Measurements from ENCODE around the gene SETD1A. TPM values are rescaled to one million over a fixed set of nuclear protein-coding genes. Genes with fewer than 3 reads are reported as not detected.

Gene SETD1A
- total RNA-seq, 6 experiments from 2014 or later: 3.7 to 7.4 (median 6.9) TPM

GRCh38 chr16:31003744-31004143 lies 46.2 kb downstream of the SETD1A start:
- Histone ChIP-seq H3K27ac (no peak overlapping the region), H3K27me3 (no peaks in the 10 kb centered on the region), H3K4me1 (peaks cover 0 to 29% (median 11%) of the 10 kb centered on the region in 4 donors), H3K36me3 (no peaks in the 10 kb centered on the region), H3K4me3 (no peak overlapping the region), H3K9me3 (no peaks in the 10 kb centered on the region)
- DNase-seq (no peak), ATAC-seq (no peak)
- TF ChIP-seq POLR2A (IDR thresholded peaks at IDR 0.05) (no peak), CTCF (IDR thresholded peaks at IDR 0.05) (no peak)
- WGBS (ENCODE audit: insufficient coverage, low coverage, low lambda C conversion rate, missing lambda C conversion rate): 86% methylated on average over 5 of the region's 6 CpGs
- intact Hi-C loops (cut with DNase I): no loop called here

DNA sequence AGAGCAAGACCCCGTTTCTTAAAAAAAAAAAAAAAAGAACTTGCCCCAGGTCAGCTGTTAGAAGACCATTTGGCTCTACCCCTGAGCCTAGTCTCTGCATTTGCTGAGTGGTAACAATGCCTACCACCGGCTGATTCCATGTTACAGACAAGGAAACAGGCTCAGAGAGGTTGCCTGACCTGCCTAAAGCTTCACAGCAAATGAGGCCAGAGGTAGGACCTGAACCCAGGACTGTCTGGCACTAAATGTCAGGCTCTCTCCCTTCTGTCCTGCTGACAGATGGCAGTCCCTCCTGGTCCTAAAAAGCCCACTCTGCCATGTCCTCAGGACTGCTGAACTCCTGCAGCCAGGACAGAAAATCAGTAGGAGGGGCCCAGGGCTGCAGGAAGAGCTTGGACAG lies 47.1 kb downstream of the SETD1A start:
- no peak overlapping the region for H3K27ac ChIP-seq
- H3K4me3 ChIP-seq: no peak overlapping the region
- no peaks in the 10 kb centered on the region for H3K27me3 ChIP-seq
- intact Hi-C loops (cut with DNase I): no loop called here
- peaks cover 0 to 22% (median 7%) of the 10 kb centered on the region in 4 donors for H3K4me1 ChIP-seq
- TF ChIP-seq POLR2A (IDR thresholded peaks at IDR 0.05) (no peak), CTCF (IDR thresholded peaks at IDR 0.05) (no peak)
- ATAC-seq (no peak), DNase-seq (no peak)
- WGBS (ENCODE audit: insufficient coverage, low coverage, low lambda C conversion rate, missing lambda C conversion rate): no CpG with 5 or more reads among the region's 2 CpGs
- H3K9me3 ChIP-seq: no peaks in the 10 kb centered on the region
- no peaks in the 10 kb centered on the region for H3K36me3 ChIP-seq

DNA sequence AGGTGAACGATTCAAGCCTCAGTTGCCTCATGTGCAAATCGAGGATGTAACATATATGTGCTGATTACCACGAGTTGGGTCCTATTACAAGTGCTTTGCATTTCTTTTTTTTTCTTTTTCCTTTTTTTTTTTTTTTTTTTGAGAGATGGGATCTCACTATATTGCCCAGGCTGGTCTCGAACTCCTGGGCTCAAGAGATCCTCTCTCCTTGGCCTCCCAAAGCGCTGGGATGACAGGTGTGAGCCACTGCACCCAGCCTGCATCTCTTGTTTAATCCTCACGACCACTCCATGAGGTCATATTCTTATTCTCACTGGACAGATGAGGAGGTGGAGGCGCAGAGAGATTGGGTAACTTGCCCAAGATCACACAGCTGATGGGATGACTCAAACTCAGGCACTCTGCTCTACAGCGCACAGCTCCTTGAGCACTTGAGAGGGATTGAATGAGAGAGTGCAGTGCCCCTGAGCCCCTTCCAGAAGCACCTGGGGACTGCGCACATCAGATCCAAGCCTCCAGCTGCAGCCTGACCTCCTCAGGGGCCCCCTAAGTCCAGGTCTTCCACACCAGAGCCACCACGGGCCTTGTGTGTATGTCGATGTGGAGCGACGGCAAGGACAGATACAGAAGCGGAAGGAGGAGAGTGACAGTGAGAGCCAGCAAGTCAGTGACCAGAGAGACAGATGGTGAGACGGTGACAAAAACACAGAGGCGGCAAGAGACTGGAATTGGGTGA lies 48.0 kb downstream of the SETD1A start:
- WGBS (ENCODE audit: insufficient coverage, low coverage, low lambda C conversion rate, missing lambda C conversion rate): 61% methylated on average over 13 of the region's 16 CpGs
- Histone ChIP-seq H3K4me3 (no peak overlapping the region), H3K4me1 (peaks cover 0 to 13% (median 2%) of the 10 kb centered on the region in 4 donors), H3K27ac (no peak overlapping the region), H3K36me3 (no peaks in the 10 kb centered on the region), H3K9me3 (no peaks in the 10 kb centered on the region), H3K27me3 (no peaks in the 10 kb centered on the region)
- ATAC-seq (no peak), DNase-seq (no peak)
- intact Hi-C loops (cut with DNase I): no loop called here
- TF ChIP-seq POLR2A (IDR thresholded peaks at IDR 0.05) (no peak), CTCF (IDR thresholded peaks at IDR 0.05) (no peak)

GRCh38 chr16:31006086-31006385 lies 48.5 kb downstream of the SETD1A start:
- WGBS (ENCODE audit: insufficient coverage, low coverage, low lambda C conversion rate, missing lambda C conversion rate): no CpG with 5 or more reads among the region's 7 CpGs
- H3K27me3 ChIP-seq: no peaks in the 10 kb centered on the region
- H3K9me3 ChIP-seq: no peaks in the 10 kb centered on the region
- ATAC-seq (no peak), DNase-seq (no peak)
- H3K27ac ChIP-seq: no peak overlapping the region
- intact Hi-C loops (cut with DNase I): no loop called here
- peaks cover 0 to 8% (median 0%) of the 10 kb centered on the region in 4 donors for H3K4me1 ChIP-seq
- no peaks in the 10 kb centered on the region for H3K36me3 ChIP-seq
- H3K4me3 ChIP-seq: no peak overlapping the region
- TF ChIP-seq CTCF (IDR thresholded peaks at IDR 0.05) (no peak), POLR2A (IDR thresholded peaks at IDR 0.05) (no peak)

Measured in right lobe of liver (tissue), 6 donors.